Stimulated activated CD8-positive, alpha-beta memory T cell treated with anti-CD3 and anti-CD28 coated beads, Interleukin-12 subunit alpha, Interleukin-12 subunit beta, amount 100 ng/mL, for 24 hours (primary cell): ENCODE results near the gene MARK3.
"Not testable (repeated sequence)": the region's sequence is repeated elsewhere in the genome, so short reads cannot be mapped to it uniquely, and the experiment has no call there.

ENCODE experiments used
- DNase-seq: peaks from one replicate; pipeline ENCODE4 v3.0.0-alpha.2; 2020; ENCODE audit errors: extremely low read depth

MARK3 gene

GRCh38 chr14:103525430-103526246, 140.4 kb downstream of the MARK3 start:
- not testable (repeated sequence) for DNase-seq

GRCh38 chr14:103526247-103526913, 141.2 kb downstream of the MARK3 start:
- DNase-seq, result no peak

GRCh38 chr14:103526914-103527248, 141.7 kb downstream of the MARK3 start:
- no peak for DNase-seq

GRCh38 chr14:103527408-103528145, 142.4 kb downstream of the MARK3 start:
- DNase-seq, result no peak

- no peak for DNase-seq
Measured at GRCh38 chr14:103528146-103528586, 143.0 kb downstream of the MARK3 start.

GRCh38 chr14:103528587-103529382, 143.6 kb downstream of the MARK3 start, which contains the start of gene TRMT61A:
Gene TRMT61A, plus strand, starts transcription at chr14:103529196. Its CDS starts 783 bp downstream, at chr14:103529979.
- DNase-seq, result peak; percentile 51

GRCh38 chr14:103529383-103530365, 144.5 kb downstream of the MARK3 start:
- DNase-seq, result no peak

- DNase-seq, result no peak
Measured at GRCh38 chr14:103530390-103530789, 145.2 kb downstream of the MARK3 start.

GRCh38 chr14:103530831-103531230, 145.6 kb downstream of the MARK3 start:
- DNase-seq, result no peak

- no peak for DNase-seq
Measured at GRCh38 chr14:103531421-103532215, 146.4 kb downstream of the MARK3 start.

GRCh38 chr14:103532216-103533136, 147.3 kb downstream of the MARK3 start:
- DNase-seq, result no peak

- no peak for DNase-seq
Measured at GRCh38 chr14:103533137-103533998, 148.2 kb downstream of the MARK3 start.

- DNase-seq, result no peak
Measured at GRCh38 chr14:103533999-103534575, 148.9 kb downstream of the MARK3 start.

GRCh38 chr14:103534576-103535061, 149.4 kb downstream of the MARK3 start:
- DNase-seq, result no peak

- DNase-seq, result no peak
Measured at GRCh38 chr14:103535081-103535890, 150.1 kb downstream of the MARK3 start.
